ENCODE measurements around the gene RHOV.

The RHOV gene

DNA sequence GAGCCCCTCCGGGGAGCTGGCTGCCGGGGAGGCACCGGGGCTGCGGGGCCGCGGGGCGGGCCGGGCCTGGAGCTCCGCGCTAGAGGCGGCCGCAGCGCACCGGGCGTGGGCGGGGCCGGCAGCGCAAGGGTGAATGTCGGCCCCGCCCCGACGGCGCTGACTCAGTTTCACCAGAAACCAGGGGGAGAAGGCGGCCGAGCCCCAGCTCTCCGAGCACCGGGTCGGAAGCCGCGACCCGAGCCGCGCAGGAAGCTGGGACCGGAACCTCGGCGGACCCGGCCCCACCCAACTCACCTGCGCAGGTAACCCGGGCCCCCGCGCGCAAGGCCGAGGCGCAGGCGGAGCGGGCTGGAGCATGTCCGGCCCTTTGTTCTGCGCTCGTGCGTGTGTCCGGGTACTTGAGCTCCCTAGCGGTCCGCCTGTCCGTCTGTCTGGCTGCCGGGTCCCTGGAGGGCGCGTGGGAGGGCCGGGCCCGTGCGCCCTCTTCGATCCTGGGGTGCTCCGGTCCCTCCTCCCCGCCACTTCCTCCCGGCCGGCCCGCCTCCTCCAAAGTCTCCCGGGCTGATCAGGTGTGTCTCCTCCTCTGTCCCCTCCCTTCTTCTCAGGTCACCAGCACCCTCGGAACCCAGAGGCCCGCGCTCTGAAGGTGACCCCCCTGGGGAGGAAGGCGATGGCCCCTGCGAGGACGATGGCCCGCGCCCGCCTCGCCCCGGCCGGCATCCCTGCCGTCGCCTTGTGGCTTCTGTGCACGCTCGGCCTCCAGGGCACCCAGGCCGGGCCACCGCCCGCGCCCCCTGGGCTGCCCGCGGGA lies 29.9 kb downstream of the RHOV start, which contains the start of gene SPINT1:
SPINT1 (plus strand) TSS at position 164 of the 811 bp plus-strand sequence; CDS start at position 671, 507 bp downstream.
- no peak for DNase-seq

DNA sequence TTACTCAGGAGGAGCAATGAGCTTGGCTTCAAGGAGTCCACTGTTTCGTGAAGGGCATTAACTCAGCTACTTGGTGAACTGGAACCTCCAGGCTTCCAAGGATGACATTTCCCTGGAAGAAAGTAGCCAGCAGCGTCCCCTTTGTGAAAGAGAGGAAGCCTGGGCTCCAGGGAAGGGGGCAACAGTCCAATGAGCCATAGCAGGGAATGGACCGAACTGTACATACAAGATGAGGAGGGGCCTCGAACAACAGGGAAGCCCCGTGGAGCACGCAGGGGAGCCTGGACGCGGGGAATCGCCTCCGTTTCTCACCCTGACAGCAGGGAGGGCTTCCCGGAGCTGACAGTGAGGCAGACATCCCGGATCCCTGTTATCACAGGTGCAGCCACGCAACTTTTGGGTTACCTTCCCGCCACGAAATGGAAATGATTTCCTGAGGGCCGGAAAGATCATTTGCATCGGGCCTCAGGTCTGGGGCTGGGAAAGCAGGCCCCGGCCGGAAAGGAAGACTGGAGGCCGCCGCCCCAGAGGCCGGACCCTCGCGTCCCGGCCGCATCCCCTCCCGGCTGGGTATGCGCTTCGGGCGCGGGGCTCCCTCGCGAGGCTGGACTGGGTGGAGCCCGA lies 30.7 kb downstream of the RHOV start:
- DNase-seq = no peak

DNA sequence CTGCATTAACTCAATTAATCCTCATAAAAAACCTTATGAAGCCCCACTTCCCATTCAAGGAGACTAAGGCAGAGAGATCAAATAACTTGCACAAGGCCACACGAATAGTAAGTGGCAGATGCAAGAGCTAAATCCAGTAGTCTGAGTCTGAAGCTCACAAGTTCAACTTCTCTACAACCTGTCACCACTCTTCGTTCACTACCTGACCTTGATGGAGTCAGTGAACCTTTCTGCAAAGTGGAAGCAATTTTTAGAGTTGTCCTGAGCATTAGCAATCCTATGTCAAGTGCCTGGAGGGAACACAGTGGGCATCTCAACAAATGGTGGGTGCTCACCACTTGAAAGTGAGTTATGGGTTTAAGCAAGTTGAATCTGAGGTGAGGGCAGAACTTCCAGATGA lies 32.3 kb downstream of the RHOV start:
- no peak for DNase-seq

DNA sequence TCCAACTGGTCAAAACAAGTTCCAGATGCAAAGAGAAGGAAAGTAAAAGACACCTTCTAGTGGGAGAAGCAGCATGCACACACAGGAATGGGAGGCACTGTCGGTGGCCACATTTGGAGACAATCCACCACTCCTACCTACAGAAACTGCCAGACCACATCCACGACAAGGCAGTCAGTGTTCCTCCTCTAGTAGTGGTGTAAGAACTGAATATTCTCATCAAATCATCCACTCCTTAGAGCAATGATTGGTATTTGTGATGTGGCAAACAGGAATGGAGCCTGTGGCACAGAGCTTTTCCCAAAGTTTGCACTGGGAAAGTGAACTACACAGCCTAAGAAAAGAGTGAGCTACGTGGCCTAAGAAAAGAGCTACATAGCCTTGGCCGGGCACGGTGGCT lies 35.3 kb downstream of the RHOV start:
- no peak for DNase-seq

DNA sequence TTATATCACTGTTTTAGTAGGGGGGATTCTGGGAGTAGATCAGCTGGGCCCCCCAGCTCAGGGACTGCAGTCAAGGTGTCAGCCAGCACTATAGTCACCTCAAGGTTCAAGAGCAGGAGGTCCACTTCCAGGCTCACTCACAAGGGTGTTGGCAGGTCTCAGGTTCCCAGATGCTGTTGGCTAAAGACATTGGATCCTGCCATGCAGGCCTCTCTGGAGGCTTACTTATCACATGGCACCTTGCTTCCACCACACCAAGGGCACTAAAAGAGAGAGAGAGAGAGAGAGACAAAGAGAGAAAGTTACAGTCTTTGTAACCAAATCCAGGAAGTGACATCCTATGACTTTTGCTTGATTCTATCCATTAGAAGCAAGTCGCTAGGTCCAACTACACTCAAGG lies 38.0 kb downstream of the RHOV start:
- peak; percentile 21 for DNase-seq

DNA sequence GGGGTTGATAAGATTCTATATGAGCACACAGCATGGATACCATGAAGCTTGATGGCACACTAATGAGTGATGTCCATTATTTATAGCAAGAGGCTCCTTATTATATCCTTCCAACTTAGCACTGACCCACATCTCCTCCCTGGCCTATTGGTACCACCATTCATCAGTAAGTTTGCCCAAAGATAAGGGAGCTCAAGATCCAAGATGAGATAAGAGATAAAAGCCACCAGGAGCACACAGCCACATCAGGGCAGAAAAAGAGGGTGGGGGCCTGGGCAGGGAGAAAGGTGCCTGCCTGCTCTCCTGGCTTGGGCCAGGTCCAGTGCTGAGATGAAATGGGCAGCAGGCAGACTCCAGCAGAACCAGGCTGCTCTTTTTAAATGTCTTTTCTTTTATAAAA lies 41.1 kb downstream of the RHOV start:
- no peak for DNase-seq

DNA sequence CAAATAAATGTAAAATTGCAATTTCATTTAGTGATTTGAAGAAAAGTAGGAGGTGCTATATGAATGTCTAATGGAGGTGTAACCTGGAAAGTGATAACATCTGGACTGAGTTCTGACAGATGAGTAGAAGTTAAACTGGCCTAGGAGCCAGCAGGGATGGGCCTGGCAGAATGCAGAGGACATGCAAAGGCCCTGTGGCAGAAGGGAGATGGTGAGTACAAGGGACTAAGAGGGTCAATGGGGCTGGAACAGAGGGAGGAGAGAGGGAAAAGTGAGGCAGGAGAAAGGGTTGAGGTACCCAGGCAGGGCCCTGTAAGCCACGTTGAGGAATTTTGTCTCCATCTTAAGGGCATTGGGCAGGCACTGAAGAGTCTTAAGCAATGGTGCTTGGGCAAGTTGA lies 42.2 kb downstream of the RHOV start:
- DNase-seq = no peak

DNA sequence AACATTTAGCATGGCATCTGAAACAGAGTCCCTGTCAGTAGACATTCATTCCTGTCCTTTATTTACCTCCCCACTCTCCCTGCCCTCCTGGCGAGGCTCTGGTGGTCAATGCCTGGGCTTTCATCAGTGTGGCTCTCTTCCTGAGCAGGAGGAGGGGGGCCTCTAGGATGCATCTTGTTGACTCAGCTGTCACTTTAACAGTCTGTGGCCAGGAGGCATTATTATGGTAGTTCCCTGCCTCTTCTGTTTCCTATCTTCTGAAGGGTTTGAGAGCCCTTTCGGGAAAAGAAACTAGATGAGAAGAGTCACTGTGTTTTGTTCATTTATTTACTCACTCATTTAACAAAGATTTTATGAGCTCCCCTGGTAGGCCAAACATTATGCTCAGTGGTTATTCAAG lies 43.1 kb downstream of the RHOV start:
- DNase-seq = no peak

DNA sequence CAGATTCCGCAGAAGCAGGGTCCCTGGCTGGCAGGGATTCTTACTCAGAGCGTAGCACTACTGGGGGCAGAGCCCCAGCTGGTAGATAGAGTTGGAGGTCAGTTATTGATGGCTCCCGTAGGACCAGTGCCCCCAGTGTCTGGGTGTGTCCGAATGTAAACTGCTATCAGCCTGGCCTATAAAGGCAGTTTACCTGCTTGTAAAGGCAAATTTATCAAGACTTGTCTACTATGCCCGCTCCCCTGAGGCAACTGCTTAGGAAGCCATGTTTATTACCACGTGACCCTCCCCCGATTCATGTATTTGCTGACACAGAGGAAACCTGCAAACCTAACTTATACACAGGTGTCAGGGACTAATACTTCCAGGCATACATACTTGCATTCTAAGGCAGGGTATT lies 44.9 kb downstream of the RHOV start:
- DNase-seq = no peak

DNA sequence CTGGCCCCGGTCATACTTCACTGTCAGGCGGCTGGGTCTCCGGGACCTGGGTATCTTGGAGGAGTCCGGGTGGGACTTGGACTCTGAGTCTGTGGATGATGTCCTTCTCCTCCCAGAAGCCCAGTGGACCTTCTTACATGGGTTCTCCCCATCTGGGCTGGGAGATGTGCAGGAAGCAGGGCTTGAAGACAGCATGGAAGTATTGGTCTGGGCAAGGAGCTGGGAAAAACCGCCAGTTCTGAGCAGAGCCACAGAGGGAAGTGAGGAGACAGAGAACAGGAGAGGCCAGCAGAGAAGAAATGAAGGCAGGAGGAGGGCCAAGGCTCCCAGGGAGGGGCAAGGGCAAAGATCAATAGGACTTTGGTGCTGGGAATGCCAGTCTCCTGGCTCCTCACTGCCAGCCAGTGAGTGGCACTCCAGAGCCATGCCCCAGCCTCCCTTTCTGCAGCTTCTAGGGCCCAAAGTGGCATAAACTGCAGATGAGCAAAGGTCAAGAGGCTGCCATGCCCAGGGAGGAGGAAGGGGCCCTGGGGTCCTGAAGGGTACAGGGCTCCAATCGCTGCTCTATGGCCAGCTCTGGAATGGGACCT lies 45.5 kb downstream of the RHOV start, which contains the start of gene PPP1R14D:
PPP1R14D (minus strand) TSS at position 262 of the 590 bp plus-strand sequence; CDS start at position 195, 67 bp downstream.
- DNase-seq = no peak

DNA sequence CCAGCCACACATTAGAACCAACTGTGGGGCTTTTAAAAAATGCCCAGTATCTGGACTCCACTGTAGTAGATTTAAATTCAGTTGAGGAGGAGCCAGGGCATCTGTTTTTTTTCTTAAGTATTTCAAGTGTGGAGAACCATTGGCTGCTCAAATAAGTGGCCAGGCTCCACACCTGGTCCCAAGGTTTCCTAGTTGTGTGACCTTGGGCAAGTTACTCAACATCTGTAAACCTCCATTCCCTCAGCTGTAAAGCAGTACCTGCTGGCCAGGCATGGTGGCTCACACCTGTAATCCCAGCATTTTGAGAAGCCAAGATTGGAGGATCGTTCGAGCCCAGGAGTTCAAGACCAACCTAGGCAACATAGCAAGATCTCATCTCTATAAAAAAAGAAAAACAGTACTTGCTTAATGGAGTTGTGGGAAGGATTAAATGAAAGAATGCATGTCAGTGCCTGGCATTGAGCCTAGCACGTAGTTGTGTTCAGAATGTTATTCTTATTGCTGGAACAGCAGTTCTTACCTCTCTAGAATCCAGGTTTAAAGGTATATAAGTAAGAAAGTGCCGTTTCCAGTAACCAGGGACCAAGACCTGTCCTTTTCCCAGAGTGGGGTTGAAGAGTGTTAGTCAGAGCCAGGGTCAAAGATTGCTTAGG lies 47.5 kb downstream of the RHOV start:
- no peak for DNase-seq

DNA sequence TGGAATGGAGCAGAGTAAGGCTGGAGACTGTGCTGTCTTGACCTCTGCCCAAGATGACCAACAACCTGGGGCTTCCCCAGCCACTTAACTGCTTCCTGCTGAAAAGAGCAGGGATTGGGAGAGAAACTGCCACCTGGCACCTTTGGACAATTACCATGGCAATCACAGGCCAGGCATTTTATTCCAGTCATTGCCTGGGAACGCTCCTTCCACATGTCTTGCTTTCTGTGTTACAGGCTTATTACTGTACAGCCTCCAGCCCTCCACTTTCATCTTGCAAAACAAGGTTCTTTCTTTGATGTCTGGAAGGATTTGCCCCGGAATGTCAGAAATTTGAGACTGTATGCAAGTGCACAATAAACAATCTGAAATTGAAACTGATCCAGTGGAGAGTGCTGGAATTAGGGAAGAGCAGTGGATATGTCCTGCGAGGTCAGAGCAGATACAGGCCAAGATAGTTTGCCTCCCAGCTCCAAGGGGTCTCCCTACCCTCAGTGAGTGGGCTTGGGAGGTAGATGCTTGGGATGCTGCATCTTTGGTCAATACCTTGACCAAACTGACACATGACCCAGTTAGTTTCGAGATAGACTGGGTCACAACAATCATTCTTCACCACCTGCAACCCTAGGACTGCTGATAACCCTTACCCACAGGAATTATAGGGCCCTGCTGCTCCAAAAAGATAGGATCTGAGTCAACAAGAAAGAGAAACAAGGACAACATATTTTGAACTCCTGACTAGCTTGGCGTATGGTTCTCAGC lies 48.2 kb downstream of the RHOV start:
- DNase-seq = peak; percentile 72

DNA sequence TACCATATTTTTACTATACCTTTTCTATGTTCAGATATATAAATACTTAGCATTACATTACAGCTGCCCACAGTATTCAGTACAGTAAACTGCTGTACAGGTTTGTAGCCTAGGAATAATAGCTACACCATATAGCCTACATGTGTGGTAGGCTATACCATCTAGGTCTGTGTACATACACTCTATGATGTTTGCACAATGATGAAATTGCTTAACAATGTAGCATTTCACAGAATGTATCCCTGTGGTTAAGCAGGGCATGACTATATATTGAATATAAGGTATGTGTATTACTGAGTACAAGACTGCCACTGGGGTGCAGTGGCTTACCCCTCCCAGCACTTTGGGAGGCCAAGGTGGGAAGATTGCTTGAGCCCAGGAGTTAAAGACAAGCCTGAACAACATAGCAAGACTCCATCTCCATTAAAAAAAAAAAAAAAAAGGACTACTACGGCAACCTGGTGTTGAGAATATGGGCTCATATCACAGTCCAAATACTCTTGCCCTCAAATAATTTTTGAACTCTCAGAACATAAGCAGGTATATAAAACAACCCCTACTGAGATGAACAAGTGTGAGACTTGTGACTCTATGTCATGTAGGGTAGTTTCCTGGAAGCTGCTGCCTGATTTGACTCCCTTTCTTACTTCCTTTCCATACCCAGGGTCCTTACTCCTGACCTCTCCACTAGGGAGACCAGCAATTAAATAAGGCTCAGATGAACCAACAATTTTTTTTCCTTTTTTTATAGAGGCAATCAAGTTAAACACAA lies 50.3 kb downstream of the RHOV start:
- DNase-seq = no peak

All from hematopoietic multipotent progenitor cell treated with erythropoietin and hydrocortisone succinate and interleukin-3 and kit ligand, for 8 days (in vitro differentiated cells).